ENCODE measurements around the gene FBL. TPM values are rescaled to one million over a fixed set of nuclear protein-coding genes. Genes with fewer than 3 reads are reported as not detected.

The FBL gene
- total and polyA plus RNA-seq, 10 donors: 126 to 403 (median 181) TPM

DNA sequence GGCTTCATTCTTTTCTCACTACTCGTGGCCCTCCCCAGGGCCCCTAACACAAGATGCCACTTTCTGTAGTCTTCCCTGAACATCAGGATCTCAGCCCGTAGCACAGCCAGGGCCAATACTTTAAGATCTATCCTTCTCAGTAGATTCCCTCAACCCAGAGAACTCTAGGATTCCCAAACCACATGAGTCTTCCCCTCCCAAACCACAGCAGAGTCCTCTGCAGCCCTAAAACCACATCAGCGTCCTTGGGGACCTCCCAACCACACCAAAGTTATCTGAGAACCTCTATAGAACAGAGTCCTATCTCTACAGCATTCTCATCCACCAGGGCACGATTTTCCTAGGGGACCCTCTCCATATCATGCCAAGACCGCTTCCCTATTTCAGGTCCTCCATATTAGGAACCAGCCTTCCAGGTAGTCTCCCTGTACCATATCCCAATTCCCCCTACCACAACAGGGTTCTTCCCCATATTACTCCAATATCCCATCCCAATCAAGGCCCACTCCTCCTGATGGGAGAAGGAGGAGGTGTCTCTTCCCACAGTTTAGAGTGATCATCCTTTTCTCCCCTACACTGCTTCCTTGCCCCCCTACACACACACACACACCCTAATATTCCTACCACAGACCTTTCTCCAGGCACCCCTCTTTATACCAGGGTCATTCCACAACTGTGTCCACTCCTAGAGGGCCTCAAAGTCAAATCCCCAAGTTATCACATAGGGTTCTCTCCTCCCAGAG is 13.7 kb downstream of the FBL start:
- Histone ChIP-seq H3K4me3 (peak overlapping the region; percentile 99 to 100 (median 100)), H3K4me1 (peaks cover 10 to 65% (median 29%) of the 10 kb centered on the region in 6 donors), H3K36me3 (peaks cover 0 to 76% (median 57%) of the 10 kb centered on the region in 6 donors), H3K27me3 (replicated peaks in 1 of 7) (no peaks in the 10 kb centered on the region), H3K27ac (peak overlapping the region in 7 of 8 donors; percentile 69 to 93 (median 92)), H3K9me3 (no peaks in the 10 kb centered on the region)
- no peak for DNase-seq
- TF ChIP-seq POLR2AphosphoS5 (IDR thresholded peaks at IDR 0.05): no peak
- no peak for TF ChIP-seq POLR2A (IDR thresholded peaks at IDR 0.05)
- TF ChIP-seq, protein P1, sequence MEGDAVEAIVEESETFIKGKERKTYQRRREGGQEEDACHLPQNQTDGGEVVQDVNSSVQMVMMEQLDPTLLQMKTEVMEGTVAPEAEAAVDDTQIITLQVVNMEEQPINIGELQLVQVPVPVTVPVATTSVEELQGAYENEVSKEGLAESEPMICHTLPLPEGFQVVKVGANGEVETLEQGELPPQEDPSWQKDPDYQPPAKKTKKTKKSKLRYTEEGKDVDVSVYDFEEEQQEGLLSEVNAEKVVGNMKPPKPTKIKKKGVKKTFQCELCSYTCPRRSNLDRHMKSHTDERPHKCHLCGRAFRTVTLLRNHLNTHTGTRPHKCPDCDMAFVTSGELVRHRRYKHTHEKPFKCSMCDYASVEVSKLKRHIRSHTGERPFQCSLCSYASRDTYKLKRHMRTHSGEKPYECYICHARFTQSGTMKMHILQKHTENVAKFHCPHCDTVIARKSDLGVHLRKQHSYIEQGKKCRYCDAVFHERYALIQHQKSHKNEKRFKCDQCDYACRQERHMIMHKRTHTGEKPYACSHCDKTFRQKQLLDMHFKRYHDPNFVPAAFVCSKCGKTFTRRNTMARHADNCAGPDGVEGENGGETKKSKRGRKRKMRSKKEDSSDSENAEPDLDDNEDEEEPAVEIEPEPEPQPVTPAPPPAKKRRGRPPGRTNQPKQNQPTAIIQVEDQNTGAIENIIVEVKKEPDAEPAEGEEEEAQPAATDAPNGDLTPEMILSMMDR (IDR thresholded peaks at IDR 0.05 in 8 of 11, conservative IDR thresholded peaks at IDR 0.05 in 3 of 11): no peak
- WGBS, 5 donors: 46 to 53% (median 48%) methylated on average over 5 of the region's 5 CpGs
- intact Hi-C loops (cut with DNase I; ENCODE audit: low total_unique reads): no loop called here

DNA sequence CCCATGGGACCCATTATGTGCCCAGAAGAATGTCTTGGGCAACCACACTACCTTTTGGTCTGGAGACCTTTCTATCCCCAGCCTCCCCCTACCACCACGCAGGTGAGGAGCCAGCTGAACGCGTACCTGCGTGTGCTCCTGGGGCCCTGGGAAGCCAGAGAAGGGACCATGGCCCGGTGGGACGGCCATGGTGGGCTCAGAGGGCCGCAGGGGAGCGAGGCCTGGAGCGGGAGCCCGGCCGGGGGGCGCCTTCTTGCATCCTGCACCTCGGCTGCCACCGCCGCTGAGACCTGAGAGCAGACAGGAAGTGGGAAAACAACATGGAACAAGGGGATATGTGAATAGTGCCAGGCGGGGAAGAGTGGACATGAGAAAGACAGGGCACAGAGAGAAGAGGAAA is 14.5 kb downstream of the FBL start:
- peak overlapping the region in 4 of 8 donors; percentile 30 to 93 (median 66) for H3K27ac ChIP-seq
- no peak overlapping the region for H3K4me3 ChIP-seq
- DNase-seq: peak; percentile 78
- TF ChIP-seq POLR2A (IDR thresholded peaks at IDR 0.05): no peak
- TF ChIP-seq, protein P1 (IDR thresholded peaks at IDR 0.05 in 8 of 11, conservative IDR thresholded peaks at IDR 0.05 in 3 of 11): no peak
- no peak for TF ChIP-seq POLR2AphosphoS5 (IDR thresholded peaks at IDR 0.05)
- no peaks in the 10 kb centered on the region for H3K27me3 ChIP-seq (replicated peaks in 1 of 7)
- intact Hi-C loops (cut with DNase I; ENCODE audit: low total_unique reads): no loop called here
- no peaks in the 10 kb centered on the region for H3K9me3 ChIP-seq
- peaks cover 0 to 76% (median 56%) of the 10 kb centered on the region in 6 donors for H3K36me3 ChIP-seq
- 92 to 97% (median 93%) methylated on average over 16 of the region's 16 CpGs for WGBS, 5 donors
- H3K4me1 ChIP-seq: peaks cover 10 to 69% (median 29%) of the 10 kb centered on the region in 6 donors

DNA sequence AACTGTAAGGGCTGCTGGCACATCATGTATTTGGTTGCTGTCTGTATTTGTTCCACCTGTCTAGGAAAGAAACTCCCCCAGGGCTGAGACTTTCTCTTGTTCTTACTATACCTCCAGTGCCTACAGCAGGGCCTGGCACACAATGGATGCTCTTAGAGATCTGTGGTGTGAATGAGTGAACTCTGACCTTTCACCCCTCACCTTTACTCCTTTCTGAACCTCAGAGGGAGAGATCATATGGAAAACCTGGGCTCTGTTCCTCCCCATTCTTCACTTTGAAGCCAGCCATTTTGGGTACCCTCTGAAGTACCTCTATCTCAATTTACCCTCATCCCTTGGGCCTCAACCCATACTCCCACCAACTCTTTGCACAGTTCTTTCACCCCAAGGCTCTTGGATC is 15.3 kb downstream of the FBL start:
- TF ChIP-seq POLR2AphosphoS5 (IDR thresholded peaks at IDR 0.05): no peak
- TF ChIP-seq, protein P1 (IDR thresholded peaks at IDR 0.05 in 8 of 11, conservative IDR thresholded peaks at IDR 0.05 in 3 of 11): no peak
- TF ChIP-seq POLR2A (IDR thresholded peaks at IDR 0.05): no peak
- H3K9me3 ChIP-seq: no peaks in the 10 kb centered on the region
- DNase-seq: no peak
- H3K4me1 ChIP-seq: peaks cover 10 to 69% (median 29%) of the 10 kb centered on the region in 6 donors
- peak overlapping the region in 1 of 8 donors; percentile 24 for H3K27ac ChIP-seq
- intact Hi-C loops (cut with DNase I; ENCODE audit: low total_unique reads): no loop called here
- peaks cover 0 to 76% (median 56%) of the 10 kb centered on the region in 6 donors for H3K36me3 ChIP-seq
- no peaks in the 10 kb centered on the region for H3K27me3 ChIP-seq (replicated peaks in 1 of 7)
- H3K4me3 ChIP-seq: no peak overlapping the region

DNA sequence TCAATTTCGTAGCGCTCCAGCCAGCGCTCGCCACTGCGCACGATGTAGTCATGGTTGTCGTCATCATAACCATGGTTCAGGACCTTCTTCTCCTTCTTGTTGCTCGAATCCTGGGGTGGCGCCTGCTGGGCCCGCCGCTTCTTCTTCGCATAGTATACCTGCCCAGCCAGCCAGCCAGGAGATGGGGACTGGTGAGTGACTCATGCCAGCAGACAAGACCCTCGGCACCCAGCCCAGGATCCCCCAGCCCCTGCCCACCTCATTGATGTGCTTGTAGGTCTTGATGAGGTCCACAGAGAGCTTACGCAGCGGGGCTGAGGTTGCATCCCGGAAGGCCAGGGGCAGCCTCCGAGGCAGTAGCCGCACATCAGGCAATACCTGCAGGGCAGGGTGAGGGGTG is 15.8 kb downstream of the FBL start:
- 95 to 98% (median 96%) methylated on average over 12 to 18 of the region's 18 CpGs for WGBS, 5 donors
- TF ChIP-seq POLR2AphosphoS5 (IDR thresholded peaks at IDR 0.05): peak in 1 of 3 donors; percentile 23
- TF ChIP-seq, protein P1 (IDR thresholded peaks at IDR 0.05 in 8 of 11, conservative IDR thresholded peaks at IDR 0.05 in 3 of 11): no peak
- peaks cover 10 to 71% (median 29%) of the 10 kb centered on the region in 6 donors for H3K4me1 ChIP-seq
- no peaks in the 10 kb centered on the region for H3K9me3 ChIP-seq
- H3K36me3 ChIP-seq: peaks cover 0 to 76% (median 56%) of the 10 kb centered on the region in 6 donors
- H3K27me3 ChIP-seq (replicated peaks in 1 of 7): no peaks in the 10 kb centered on the region
- no peak overlapping the region for H3K27ac ChIP-seq
- intact Hi-C loops (cut with DNase I; ENCODE audit: low total_unique reads): no loop called here
- no peak for DNase-seq
- no peak overlapping the region for H3K4me3 ChIP-seq
